GM21786 (cell line): ENCODE data around the gene NIPBL.

Experiments used
- ATAC-seq: cut with Tn5 transposase; IDR thresholded peaks from one replicate; pipeline ENCODE4 v1.9.1; 2021; ENCODE audit not compliant: unreplicated experiment

NIPBL gene

GRCh38 chr5:37014321-37014720 lies 137.8 kb downstream of the NIPBL start:
- no peak for ATAC-seq

- ATAC-seq, result no peak
These were observed 139.5 kb downstream of the NIPBL start for GRCh38 chr5:37015795-37016666.

GRCh38 chr5:37028910-37029309 lies 152.3 kb downstream of the NIPBL start:
- ATAC-seq, result no peak

- no peak for ATAC-seq
These were observed 152.9 kb downstream of the NIPBL start for GRCh38 chr5:37029436-37029835.

- ATAC-seq, result no peak
These were observed 158.4 kb downstream of the NIPBL start for GRCh38 chr5:37034955-37035354.

- no peak for ATAC-seq
These were observed 161.3 kb downstream of the NIPBL start for GRCh38 chr5:37037840-37038239.

- ATAC-seq, result no peak
These were observed 163.3 kb downstream of the NIPBL start for GRCh38 chr5:37039824-37040223.

- ATAC-seq, result no peak
These were observed 167.1 kb downstream of the NIPBL start for GRCh38 chr5:37043693-37044092.

GRCh38 chr5:37044120-37044519 lies 167.6 kb downstream of the NIPBL start:
- ATAC-seq, result no peak

GRCh38 chr5:37045703-37046102 lies 169.1 kb downstream of the NIPBL start:
- no peak for ATAC-seq

- no peak for ATAC-seq
These were observed 171.4 kb downstream of the NIPBL start for GRCh38 chr5:37047947-37048346.

- ATAC-seq, result no peak
These were observed 177.8 kb downstream of the NIPBL start for GRCh38 chr5:37054391-37054790.

GRCh38 chr5:37055383-37055990 lies 178.9 kb downstream of the NIPBL start:
- ATAC-seq, result no peak

- ATAC-seq, result no peak
These were observed 180.2 kb downstream of the NIPBL start for GRCh38 chr5:37056762-37057161.

GRCh38 chr5:37060030-37060429 lies 183.5 kb downstream of the NIPBL start:
- ATAC-seq, result no peak

GRCh38 chr5:37063739-37064138 lies 187.2 kb downstream of the NIPBL start:
- no peak for ATAC-seq

- ATAC-seq, result no peak
These were observed 187.9 kb downstream of the NIPBL start for GRCh38 chr5:37064442-37064841.

GRCh38 chr5:37071487-37071886 lies 194.9 kb downstream of the NIPBL start:
- ATAC-seq, result no peak

- ATAC-seq, result no peak
These were observed 195.5 kb downstream of the NIPBL start for GRCh38 chr5:37071901-37072581.

GRCh38 chr5:37075399-37075950 lies 198.9 kb downstream of the NIPBL start:
- no peak for ATAC-seq

- ATAC-seq, result no peak
These were observed 200.6 kb downstream of the NIPBL start for GRCh38 chr5:37077146-37077545.

- no peak for ATAC-seq
These were observed 204.1 kb downstream of the NIPBL start for GRCh38 chr5:37080697-37081096.
